Loucy (cell line): ENCODE data around the gene RUNX1.

Experiments
- H2AFZ ChIP-seq: fragments of 200-600 bp; sonication (generic); 2 replicates; pipeline ENCODE4 v1.6.0; 2016; ENCODE audit warnings: antibody characterized with exemption, mild to moderate bottlenecking, low read length, moderate library complexity
- H3F3A ChIP-seq: fragments of 200-600 bp; 2 replicates; pipeline ENCODE4 v1.6.0; 2016; ENCODE audit warnings: antibody characterized with exemption, low read depth, mild to moderate bottlenecking
- H3K27me3 ChIP-seq: fragments of 200-600 bp; sonication (generic); 2 replicates; pipeline ENCODE4 v1.6.1; 2014; ENCODE audit warnings: low read length, mild to moderate bottlenecking; ENCODE audit not compliant: insufficient read depth, poor library complexity, severe bottlenecking
- H3K36me3 ChIP-seq: fragments of 200-600 bp; sonication (generic); 2 replicates; pipeline ENCODE4 v1.6.1; 2016; ENCODE audit warnings: low read length; ENCODE audit not compliant: insufficient read depth
- H3K4me1 ChIP-seq: fragments of 200-600 bp; sonication (generic); 2 replicates; pipeline ENCODE4 v1.5.1; 2014; ENCODE audit warnings: low read length, mild to moderate bottlenecking; ENCODE audit not compliant: insufficient read depth, poor library complexity, severe bottlenecking
- H3K4me2 ChIP-seq: fragments of 200-600 bp; sonication (generic); 2 replicates; pipeline ENCODE4 v1.6.0; 2014; ENCODE audit warnings: antibody characterized with exemption, low read length, low read depth, mild to moderate bottlenecking; ENCODE audit not compliant: poor library complexity, severe bottlenecking
- H3K4me3 ChIP-seq: fragments of 200-600 bp; sonication (generic); 2 replicates; pipeline ENCODE4 v1.5.1; 2014; ENCODE audit warnings: low read length, mild to moderate bottlenecking, mixed read lengths; ENCODE audit not compliant: poor library complexity, severe bottlenecking
- H3K79me2 ChIP-seq: fragments of 200-600 bp; sonication (generic); 2 replicates; pipeline ENCODE4 v1.6.1; 2014; ENCODE audit warnings: low read length; ENCODE audit not compliant: insufficient read depth
- H3K9ac ChIP-seq: fragments of 200-600 bp; sonication (generic); 2 replicates; pipeline ENCODE4 v1.6.0; 2014; ENCODE audit warnings: mild to moderate bottlenecking, low read depth, low read length, moderate library complexity; ENCODE audit not compliant: poor library complexity, severe bottlenecking
- H3K9me2 ChIP-seq: fragments of 200-600 bp; sonication (generic); replicated peaks from 2 replicates; pipeline ENCODE4 v1.6.1; 2016; ENCODE audit warnings: low read depth, low read length, mixed read lengths
- H3K9me3 ChIP-seq: fragments of 200-600 bp; sonication (generic); 2 replicates; pipeline ENCODE4 v1.6.1; 2014; ENCODE audit warnings: mild to moderate bottlenecking, antibody characterized with exemption, low read length, low read depth; ENCODE audit not compliant: insufficient read depth
- H4K20me1 ChIP-seq: fragments of 200-600 bp; sonication (generic); 2 replicates; pipeline ENCODE4 v1.6.0; 2014; ENCODE audit warnings: antibody characterized with exemption, low read length, mild to moderate bottlenecking; ENCODE audit not compliant: insufficient read depth, poor library complexity, severe bottlenecking
- EZH2phosphoT487 ChIP-seq: fragments of 200-600 bp; IDR thresholded peaks from 2 replicates; pipeline ENCODE4 v1.6.1; 2018; ENCODE audit warnings: antibody characterized with exemption, mild to moderate bottlenecking, moderate library complexity, borderline replicate concordance
- TF ChIP-seq, protein P1 (sequence below): fragments of 200-600 bp; sonication (generic); conservative IDR thresholded peaks from 2 replicates; pipeline ENCODE4 v1.5.1; 2014; ENCODE audit warnings: mild to moderate bottlenecking, antibody characterized with exemption, low read length

RUNX1 gene

GRCh38 chr21:34791776-34792503 lies 257.2 kb downstream of the RUNX1 start:
- Histone ChIP-seq H2AFZ (no peak overlapping the region), H3K4me2 (no peak overlapping the region), H4K20me1 (peaks cover 19% of the 10 kb centered on the region), H3K79me2 (no peaks in the 10 kb centered on the region), H3K9me2 (no peaks in the 10 kb centered on the region), H3K9me3 (no peaks in the 10 kb centered on the region), H3K4me3 (no peak overlapping the region), H3K4me1 (no peaks in the 10 kb centered on the region), H3K27me3 (no peaks in the 10 kb centered on the region), H3K9ac (no peak overlapping the region), H3K36me3 (peaks cover 69% of the 10 kb centered on the region), H3F3A (peaks cover 2% of the 10 kb centered on the region)
- TF ChIP-seq EZH2phosphoT487: no peak
- TF ChIP-seq, protein P1, sequence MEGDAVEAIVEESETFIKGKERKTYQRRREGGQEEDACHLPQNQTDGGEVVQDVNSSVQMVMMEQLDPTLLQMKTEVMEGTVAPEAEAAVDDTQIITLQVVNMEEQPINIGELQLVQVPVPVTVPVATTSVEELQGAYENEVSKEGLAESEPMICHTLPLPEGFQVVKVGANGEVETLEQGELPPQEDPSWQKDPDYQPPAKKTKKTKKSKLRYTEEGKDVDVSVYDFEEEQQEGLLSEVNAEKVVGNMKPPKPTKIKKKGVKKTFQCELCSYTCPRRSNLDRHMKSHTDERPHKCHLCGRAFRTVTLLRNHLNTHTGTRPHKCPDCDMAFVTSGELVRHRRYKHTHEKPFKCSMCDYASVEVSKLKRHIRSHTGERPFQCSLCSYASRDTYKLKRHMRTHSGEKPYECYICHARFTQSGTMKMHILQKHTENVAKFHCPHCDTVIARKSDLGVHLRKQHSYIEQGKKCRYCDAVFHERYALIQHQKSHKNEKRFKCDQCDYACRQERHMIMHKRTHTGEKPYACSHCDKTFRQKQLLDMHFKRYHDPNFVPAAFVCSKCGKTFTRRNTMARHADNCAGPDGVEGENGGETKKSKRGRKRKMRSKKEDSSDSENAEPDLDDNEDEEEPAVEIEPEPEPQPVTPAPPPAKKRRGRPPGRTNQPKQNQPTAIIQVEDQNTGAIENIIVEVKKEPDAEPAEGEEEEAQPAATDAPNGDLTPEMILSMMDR: no peak

DNA sequence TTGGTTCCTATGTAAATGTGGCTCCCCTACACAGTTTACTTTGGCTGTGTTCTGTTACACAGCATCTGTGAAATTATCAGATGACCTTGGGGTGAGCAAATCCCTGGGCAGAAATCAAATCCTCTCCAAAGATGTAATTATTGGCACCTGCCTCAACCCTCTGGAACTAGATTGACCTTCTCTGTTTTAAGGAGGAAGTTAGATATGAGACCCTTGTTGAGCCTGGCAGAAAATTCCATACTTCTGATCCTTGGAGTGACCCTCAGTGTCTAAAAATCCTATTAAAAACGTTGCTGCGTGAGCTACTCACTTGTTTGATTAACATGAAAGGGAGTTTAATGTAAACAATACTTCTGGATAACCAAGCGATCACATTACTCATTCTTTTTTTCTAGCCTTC lies 258.3 kb downstream of the RUNX1 start:
- TF ChIP-seq, protein P1: no peak
- no peak for TF ChIP-seq EZH2phosphoT487
- no peaks in the 10 kb centered on the region for H3K4me1 ChIP-seq

GRCh38 chr21:34790341-34790740 lies 258.8 kb downstream of the RUNX1 start:
- H3F3A ChIP-seq: peaks cover 2% of the 10 kb centered on the region
- no peaks in the 10 kb centered on the region for H3K9me3 ChIP-seq
- no peaks in the 10 kb centered on the region for H3K27me3 ChIP-seq
- no peak overlapping the region for H3K4me2 ChIP-seq
- peaks cover 53% of the 10 kb centered on the region for H3K36me3 ChIP-seq
- H3K9ac ChIP-seq: no peak overlapping the region
- H3K4me1 ChIP-seq: no peaks in the 10 kb centered on the region
- TF ChIP-seq, protein P1: no peak
- TF ChIP-seq EZH2phosphoT487: no peak
- no peaks in the 10 kb centered on the region for H3K9me2 ChIP-seq
- H3K4me3 ChIP-seq: no peak overlapping the region
- H3K79me2 ChIP-seq: no peaks in the 10 kb centered on the region
- H2AFZ ChIP-seq: no peak overlapping the region
- H4K20me1 ChIP-seq: peaks cover 19% of the 10 kb centered on the region

More for the DNA sequence above, 258.3 kb downstream of the RUNX1 start:
- H3K9me3 ChIP-seq: no peaks in the 10 kb centered on the region
- H4K20me1 ChIP-seq: peaks cover 19% of the 10 kb centered on the region
- H3K4me3 ChIP-seq: no peak overlapping the region
- H3K9ac ChIP-seq: no peak overlapping the region
- no peaks in the 10 kb centered on the region for H3K27me3 ChIP-seq
- peaks cover 58% of the 10 kb centered on the region for H3K36me3 ChIP-seq
- H2AFZ ChIP-seq: no peak overlapping the region
- no peaks in the 10 kb centered on the region for H3K9me2 ChIP-seq
- H3K79me2 ChIP-seq: no peaks in the 10 kb centered on the region
- no peak overlapping the region for H3K4me2 ChIP-seq
- H3F3A ChIP-seq: peaks cover 2% of the 10 kb centered on the region
